Calu3 (cell line): ENCODE measurements around the gene LGR6. TPM values are rescaled to one million over a fixed set of nuclear protein-coding genes. Genes with fewer than 3 reads are reported as not detected.
A peak's percentile ranks its signal among the peaks of the same experiment; 100 is the strongest.

ENCODE experiments used
- BruUV-seq: library from RNA; stranded (reverse); fragments of 400-500 nt; replicated peaks from 2 replicates; lab custom pipeline; 2021; lab: Mats Ljungman, UMichigan
- CTCF ChIA-PET: fragments of 300-600 bp; sonication (Branson Sonifier 250); formaldehyde crosslinking; loops from one replicate; lab custom pipeline; 2022; ENCODE audit warnings: antibody characterized with exemption; lab: Charles Lee
- DNase-seq: peaks from one replicate; pipeline ENCODE4 v3.0.0; 2022
- H3K27ac Mint-ChIP-seq: one replicate; pipeline ENCODE4 v1.8.0; 2022; ENCODE audit warnings: mixed read lengths; ENCODE audit not compliant: unreplicated experiment
- H3K27me3 Mint-ChIP-seq: one replicate; pipeline ENCODE4 v1.8.0; 2022; ENCODE audit warnings: mixed read lengths; ENCODE audit not compliant: unreplicated experiment
- H3K36me3 Mint-ChIP-seq: one replicate; pipeline ENCODE4 v1.8.0; 2022; ENCODE audit warnings: mild to moderate bottlenecking, moderate library complexity, mixed read lengths; ENCODE audit not compliant: insufficient read depth, unreplicated experiment
- H3K4me1 Mint-ChIP-seq: one replicate; pipeline ENCODE4 v1.8.0; 2022; ENCODE audit warnings: mild to moderate bottlenecking, low read depth, mixed read lengths; ENCODE audit not compliant: unreplicated experiment
- H3K4me3 Mint-ChIP-seq: one replicate; pipeline ENCODE4 v1.8.0; 2022; ENCODE audit warnings: mild to moderate bottlenecking, low read depth, moderate library complexity, mixed read lengths; ENCODE audit not compliant: unreplicated experiment
- H3K9me3 Mint-ChIP-seq: one replicate; pipeline ENCODE4 v1.8.0; 2022; ENCODE audit warnings: low read depth, mixed read lengths; ENCODE audit not compliant: unreplicated experiment
- intact Hi-C: fragments of 100-400 bp; cut with micrococcal nuclease; formaldehyde crosslinking; loops from one replicate; pipeline ENCODE4 v1.10.0; 2022; ENCODE audit not compliant: unreplicated experiment
- total RNA-seq: library from RNA; stranded (reverse); gene quantifications from 2 replicates; pipeline ENCODE4 v1.2.3, GENCODE V29; 2022
- TF ChIP-seq, protein P1 (sequence below): fragments of 200-600 bp; IDR thresholded peaks from one replicate; pipeline ENCODE4 v1.8.0; 2022; ENCODE audit warnings: antibody characterized with exemption; ENCODE audit not compliant: unreplicated experiment

LGR6 gene
- total RNA-seq, 1 experiment from 2014 or later = not detected

DNA sequence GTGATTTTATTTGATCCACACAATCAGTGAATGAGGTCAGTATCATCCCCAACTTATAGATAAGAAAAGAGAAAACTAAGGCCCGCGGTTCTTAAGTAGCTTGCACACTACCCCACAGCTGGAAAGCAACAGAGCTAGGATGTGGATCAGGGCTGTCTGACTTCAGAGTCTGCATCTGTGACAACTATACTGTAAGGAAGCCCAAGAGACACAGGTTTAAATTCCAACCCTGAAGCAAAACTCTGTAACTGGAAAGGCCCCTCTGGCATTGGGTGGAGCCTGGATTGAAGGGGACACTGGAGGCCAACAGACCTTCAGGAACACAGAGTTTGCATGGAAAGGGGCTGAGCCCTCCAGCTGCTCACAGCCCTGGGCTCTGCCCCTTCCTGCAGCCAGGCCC is 40.2 kb downstream of the LGR6 start:
- CTCF ChIA-PET = no interaction called here
- Mint-ChIP-seq H3K27me3 (peaks cover 27% of the 10 kb centered on the region), H3K4me1 (peaks cover 27% of the 10 kb centered on the region), H3K4me3 (no peak overlapping the region), H3K9me3 (no peaks in the 10 kb centered on the region), H3K36me3 (peaks cover 7% of the 10 kb centered on the region), H3K27ac (no peak overlapping the region)
- intact Hi-C loops = no loop called here
- DNase-seq = no peak
- TF ChIP-seq, protein P1, sequence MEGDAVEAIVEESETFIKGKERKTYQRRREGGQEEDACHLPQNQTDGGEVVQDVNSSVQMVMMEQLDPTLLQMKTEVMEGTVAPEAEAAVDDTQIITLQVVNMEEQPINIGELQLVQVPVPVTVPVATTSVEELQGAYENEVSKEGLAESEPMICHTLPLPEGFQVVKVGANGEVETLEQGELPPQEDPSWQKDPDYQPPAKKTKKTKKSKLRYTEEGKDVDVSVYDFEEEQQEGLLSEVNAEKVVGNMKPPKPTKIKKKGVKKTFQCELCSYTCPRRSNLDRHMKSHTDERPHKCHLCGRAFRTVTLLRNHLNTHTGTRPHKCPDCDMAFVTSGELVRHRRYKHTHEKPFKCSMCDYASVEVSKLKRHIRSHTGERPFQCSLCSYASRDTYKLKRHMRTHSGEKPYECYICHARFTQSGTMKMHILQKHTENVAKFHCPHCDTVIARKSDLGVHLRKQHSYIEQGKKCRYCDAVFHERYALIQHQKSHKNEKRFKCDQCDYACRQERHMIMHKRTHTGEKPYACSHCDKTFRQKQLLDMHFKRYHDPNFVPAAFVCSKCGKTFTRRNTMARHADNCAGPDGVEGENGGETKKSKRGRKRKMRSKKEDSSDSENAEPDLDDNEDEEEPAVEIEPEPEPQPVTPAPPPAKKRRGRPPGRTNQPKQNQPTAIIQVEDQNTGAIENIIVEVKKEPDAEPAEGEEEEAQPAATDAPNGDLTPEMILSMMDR = no peak
- no TSS peak for BruUV-seq

DNA sequence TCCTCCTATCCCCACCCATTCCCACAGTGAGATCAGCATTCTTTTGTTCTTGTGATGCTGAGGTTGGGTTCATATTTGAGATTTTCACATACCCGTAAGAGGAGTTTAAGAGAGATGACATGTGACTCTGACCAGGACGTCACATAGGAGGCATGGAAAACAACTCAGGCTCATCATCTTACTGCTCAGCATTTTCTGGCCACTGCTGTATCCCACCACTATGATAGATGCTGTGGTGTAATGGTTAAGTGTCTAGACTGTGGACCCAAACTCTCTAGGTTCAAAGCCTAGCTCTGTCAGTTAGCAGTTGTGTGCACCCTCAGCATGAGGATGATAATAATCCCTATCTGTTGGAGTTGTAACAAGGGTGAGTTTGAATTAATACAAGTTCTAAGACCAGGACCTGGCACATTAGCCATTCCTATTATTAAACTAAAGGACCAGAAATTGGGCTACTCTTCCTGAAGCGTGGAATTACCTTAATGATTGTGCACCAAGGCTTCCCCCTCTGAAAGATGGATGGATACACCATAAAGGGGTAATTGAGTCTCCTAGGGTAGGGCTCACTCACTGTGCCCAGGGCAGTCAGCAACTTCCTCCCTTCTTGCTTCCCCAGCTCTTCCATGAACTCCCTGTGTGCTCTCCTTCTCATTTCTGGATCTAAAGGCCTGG is 40.9 kb downstream of the LGR6 start:
- TF ChIP-seq, protein P1 = no peak
- intact Hi-C loops = no loop called here
- H3K27ac Mint-ChIP-seq = no peak overlapping the region
- H3K9me3 Mint-ChIP-seq = no peaks in the 10 kb centered on the region
- BruUV-seq = no TSS peak
- H3K36me3 Mint-ChIP-seq = peaks cover 7% of the 10 kb centered on the region
- CTCF ChIA-PET = interaction anchor here (0.6 to 1.0 kb wide), 2 partner anchors 121 to 377 kb away, joined by 3 to 4 read pairs; no protein-coding TSS in a partner anchor
- H3K4me1 Mint-ChIP-seq = peaks cover 27% of the 10 kb centered on the region
- no peak overlapping the region for H3K4me3 Mint-ChIP-seq
- H3K27me3 Mint-ChIP-seq = peaks cover 27% of the 10 kb centered on the region
- no peak for DNase-seq

DNA sequence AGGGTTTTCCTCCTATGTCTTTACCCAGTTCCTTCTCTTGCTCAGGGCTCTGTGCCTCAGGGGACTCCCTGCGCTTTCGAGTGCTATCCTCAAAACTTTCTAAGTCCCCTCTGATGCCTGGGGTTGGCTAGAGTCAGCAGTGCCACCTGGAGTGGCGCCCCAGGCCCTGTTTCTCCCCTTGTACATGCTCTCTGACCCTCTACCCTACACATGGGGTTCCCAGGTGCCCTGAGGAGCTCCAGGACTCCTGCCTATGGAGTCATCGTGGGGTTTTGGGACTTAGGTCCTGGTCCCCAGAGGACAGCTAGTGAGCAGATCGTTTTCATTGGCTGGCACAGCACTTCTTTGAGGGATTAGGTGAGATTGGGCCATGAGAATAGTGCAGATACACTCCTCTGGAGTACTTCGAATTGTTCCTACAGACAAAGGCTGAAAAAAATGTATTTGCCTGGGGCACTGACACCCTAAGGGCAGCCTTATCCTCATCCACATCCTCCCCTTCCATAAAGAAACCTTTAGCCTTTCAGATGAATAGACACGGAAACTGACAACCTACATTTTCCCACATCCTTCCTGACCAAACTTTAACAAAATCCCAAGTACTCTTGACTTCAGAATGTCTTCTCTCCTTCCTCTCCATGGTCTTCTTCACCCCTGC is 41.5 kb downstream of the LGR6 start:
- TF ChIP-seq, protein P1 = no peak
- CTCF ChIA-PET = interaction anchor here (0.6 to 1.5 kb wide), 12 partner anchors 10 to 485 kb away, joined by 3 to 13 read pairs (median 3); partner anchors contain the start of gene LGR6
- H3K27ac Mint-ChIP-seq = no peak overlapping the region
- no TSS peak for BruUV-seq
- intact Hi-C loops = no loop called here
- no peak overlapping the region for H3K4me3 Mint-ChIP-seq
- H3K9me3 Mint-ChIP-seq = no peaks in the 10 kb centered on the region
- peaks cover 7% of the 10 kb centered on the region for H3K36me3 Mint-ChIP-seq
- no peak for DNase-seq
- H3K27me3 Mint-ChIP-seq = peaks cover 27% of the 10 kb centered on the region
- H3K4me1 Mint-ChIP-seq = peaks cover 27% of the 10 kb centered on the region

DNA sequence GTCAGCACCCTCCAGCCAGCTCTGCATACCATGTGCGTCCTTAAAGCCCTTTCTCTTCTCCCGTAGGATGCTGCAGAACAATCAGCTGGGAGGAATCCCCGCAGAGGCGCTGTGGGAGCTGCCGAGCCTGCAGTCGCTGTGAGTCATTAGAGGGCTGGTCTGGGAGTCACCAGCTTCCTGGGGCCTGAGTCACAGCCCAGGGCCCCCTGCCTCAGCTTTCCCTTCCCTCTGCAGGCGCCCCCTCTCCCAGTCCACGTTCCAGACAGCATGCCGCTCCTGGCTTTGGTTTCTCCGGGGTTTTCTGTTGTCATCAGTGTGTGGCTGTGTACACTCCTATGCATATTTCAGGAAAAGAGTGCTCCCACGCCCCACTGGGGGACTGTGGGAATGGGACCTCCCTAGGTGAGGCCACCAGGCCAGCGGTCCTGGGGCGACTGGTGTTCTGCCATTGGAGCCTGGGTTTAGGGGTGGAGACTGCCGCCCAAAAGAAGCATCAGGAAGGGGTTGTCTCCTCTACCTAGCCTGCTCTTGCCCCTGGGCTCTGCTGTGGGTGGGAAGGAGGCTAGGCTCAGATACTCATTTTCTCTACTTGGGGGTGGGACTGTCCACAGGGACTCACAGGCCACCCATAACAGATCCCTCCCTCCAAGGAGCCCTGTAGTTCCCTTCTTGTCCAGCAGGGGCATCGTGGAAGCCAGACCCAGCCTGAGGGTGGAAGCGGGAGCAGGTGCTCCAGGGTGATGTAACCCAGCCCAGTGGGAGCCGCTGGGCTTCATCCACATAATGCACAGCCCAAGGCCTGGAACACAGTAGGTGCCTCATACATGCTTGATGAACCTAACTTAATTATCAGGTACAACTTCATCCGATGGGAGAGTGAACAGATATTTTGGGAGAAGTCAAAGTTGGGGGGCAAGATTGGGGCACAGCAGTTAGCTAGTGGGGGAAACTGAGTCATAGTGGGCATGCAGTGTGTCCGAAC is 42.5 kb downstream of the LGR6 start:
- Mint-ChIP-seq H3K36me3 (peaks cover 7% of the 10 kb centered on the region), H3K4me1 (peaks cover 27% of the 10 kb centered on the region), H3K9me3 (no peaks in the 10 kb centered on the region), H3K27me3 (peaks cover 27% of the 10 kb centered on the region), H3K27ac (peak overlapping the region; percentile 34), H3K4me3 (peak overlapping the region; percentile 40)
- DNase-seq = peak; percentile 95
- no TSS peak for BruUV-seq
- TF ChIP-seq, protein P1 = peak; percentile 96
- CTCF ChIA-PET = interaction anchor here (0.6 to 1.5 kb wide), 11 partner anchors 11 to 484 kb away, joined by 3 to 13 read pairs (median 3); partner anchors contain the start of gene LGR6
- intact Hi-C loops = no loop called here
